Measurements from ENCODE around the gene DNASE1L1. TPM values are rescaled to one million over a fixed set of nuclear protein-coding genes. Genes with fewer than 3 reads are reported as not detected.
"Not testable (repeated sequence)": the region's sequence is repeated elsewhere in the genome, so short reads cannot be mapped to it uniquely, and the experiment has no call there.

DNASE1L1 gene
- total RNA-seq, 1 donor from 2014 or later, result 40.8 TPM

GRCh38 chrX:154403858-154404257, 5.2 kb downstream of the DNASE1L1 start:
- no peak for TF ChIP-seq CTCF (IDR thresholded peaks at IDR 0.05)
- H3K4me3 Mint-ChIP-seq (ENCODE audit: unreplicated experiment), result no peak overlapping the region
- peaks cover 17% of the 10 kb centered on the region for H3K4me1 Mint-ChIP-seq (ENCODE audit: low read depth)
- no peaks in the 10 kb centered on the region for H3K9me3 Mint-ChIP-seq (ENCODE audit: low read depth)
- no peak overlapping the region for H3K27ac Mint-ChIP-seq (ENCODE audit: unreplicated experiment)
- no peak for DNase-seq (ENCODE audit: low spot score)
- H3K27me3 Mint-ChIP-seq (ENCODE audit: low read depth), result no peaks in the 10 kb centered on the region
- H3K36me3 Mint-ChIP-seq (ENCODE audit: low read depth), result peaks cover 15% of the 10 kb centered on the region

- Mint-ChIP-seq H3K4me3 (ENCODE audit: unreplicated experiment) (no peak overlapping the region), H3K4me1 (ENCODE audit: low read depth) (peaks cover 10% of the 10 kb centered on the region), H3K9me3 (ENCODE audit: low read depth) (no peaks in the 10 kb centered on the region), H3K27ac (ENCODE audit: unreplicated experiment) (peak overlapping the region; percentile 17), H3K36me3 (ENCODE audit: low read depth) (peaks cover 17% of the 10 kb centered on the region), H3K27me3 (ENCODE audit: low read depth) (no peaks in the 10 kb centered on the region)
- TF ChIP-seq CTCF (IDR thresholded peaks at IDR 0.05), result no peak
- DNase-seq (ENCODE audit: low spot score), result no peak
These were observed 5.9 kb downstream of the DNASE1L1 start for GRCh38 chrX:154403192-154403591.

- TF ChIP-seq CTCF (IDR thresholded peaks at IDR 0.05), result no peak
- Mint-ChIP-seq H3K36me3 (ENCODE audit: low read depth) (peaks cover 20% of the 10 kb centered on the region), H3K4me1 (ENCODE audit: low read depth) (peaks cover 8% of the 10 kb centered on the region), H3K9me3 (ENCODE audit: low read depth) (no peaks in the 10 kb centered on the region), H3K27ac (ENCODE audit: unreplicated experiment) (peak overlapping the region; percentile 77), H3K27me3 (ENCODE audit: low read depth) (no peaks in the 10 kb centered on the region), H3K4me3 (ENCODE audit: unreplicated experiment) (no peak overlapping the region)
- no peak for DNase-seq (ENCODE audit: low spot score)
These were observed 6.4 kb downstream of the DNASE1L1 start for GRCh38 chrX:154402622-154403127.

- Mint-ChIP-seq H3K27ac (ENCODE audit: unreplicated experiment) (peak overlapping the region; percentile 77), H3K27me3 (ENCODE audit: low read depth) (no peaks in the 10 kb centered on the region), H3K4me1 (ENCODE audit: low read depth) (peaks cover 9% of the 10 kb centered on the region), H3K4me3 (ENCODE audit: unreplicated experiment) (no peak overlapping the region), H3K36me3 (ENCODE audit: low read depth) (peaks cover 20% of the 10 kb centered on the region), H3K9me3 (ENCODE audit: low read depth) (no peaks in the 10 kb centered on the region)
- no peak for TF ChIP-seq CTCF (IDR thresholded peaks at IDR 0.05)
- no peak for DNase-seq (ENCODE audit: low spot score)
These were observed 7.0 kb downstream of the DNASE1L1 start for GRCh38 chrX:154401918-154402621.

- no peak for DNase-seq (ENCODE audit: low spot score)
- Mint-ChIP-seq H3K4me3 (ENCODE audit: unreplicated experiment) (no peak overlapping the region), H3K27ac (ENCODE audit: unreplicated experiment) (peak overlapping the region; percentile 78), H3K27me3 (ENCODE audit: low read depth) (no peaks in the 10 kb centered on the region), H3K9me3 (ENCODE audit: low read depth) (no peaks in the 10 kb centered on the region), H3K36me3 (ENCODE audit: low read depth) (peaks cover 20% of the 10 kb centered on the region), H3K4me1 (ENCODE audit: low read depth) (peaks cover 11% of the 10 kb centered on the region)
- TF ChIP-seq CTCF (IDR thresholded peaks at IDR 0.05), result no peak
These were observed 7.8 kb downstream of the DNASE1L1 start for GRCh38 chrX:154401045-154401799.

GRCh38 chrX:154400369-154400817, 8.7 kb downstream of the DNASE1L1 start:
- not testable (repeated sequence) for H3K9me3 Mint-ChIP-seq (ENCODE audit: low read depth); DNase-seq (ENCODE audit: low spot score); H3K27me3 Mint-ChIP-seq (ENCODE audit: low read depth)
- H3K36me3 Mint-ChIP-seq (ENCODE audit: low read depth), result peaks cover 20% of the 10 kb centered on the region
- H3K4me3 Mint-ChIP-seq (ENCODE audit: unreplicated experiment), result peak overlapping the region; percentile 96
- peaks cover 11% of the 10 kb centered on the region for H3K4me1 Mint-ChIP-seq (ENCODE audit: low read depth)
- peak overlapping the region; percentile 78 for H3K27ac Mint-ChIP-seq (ENCODE audit: unreplicated experiment)
